HTERT RPE-1 (cell line): ENCODE data around the gene NME3.

Source experiments
- in situ Hi-C: fragments of 300-500 bp; cut with MboI; formaldehyde crosslinking; loops from 4 replicates; pipeline ENCODE4 v1.14.3; 2020; ENCODE audit warnings: low sequenced_read_pairs

NME3 gene

GRCh38 chr16:1794221-1794871 lies 23.0 kb upstream of the NME3 start:
- in situ Hi-C loops, result no loop called here

- in situ Hi-C loops, result no loop called here
Observed at GRCh38 chr16:1793578-1794220, 22.4 kb upstream of the NME3 start, which contains the start of gene IGFALS. IGFALS (minus strand) TSS chr16:1793705; CDS start chr16:1793652, 53 bp downstream.

- in situ Hi-C loops, result no loop called here
Observed at GRCh38 chr16:1792836-1793577, 21.7 kb upstream of the NME3 start.

GRCh38 chr16:1791943-1792812 lies 20.8 kb upstream of the NME3 start:
- in situ Hi-C loops, result no loop called here

GRCh38 chr16:1791256-1791942 lies 20.1 kb upstream of the NME3 start:
- in situ Hi-C loops, result no loop called here

- in situ Hi-C loops, result no loop called here
Observed at GRCh38 chr16:1790611-1791255, 19.4 kb upstream of the NME3 start.

- in situ Hi-C loops, result no loop called here
Observed at GRCh38 chr16:1790261-1790610, 18.9 kb upstream of the NME3 start.

GRCh38 chr16:1789643-1790045 lies 18.3 kb upstream of the NME3 start:
- in situ Hi-C loops, result no loop called here

- in situ Hi-C loops, result no loop called here
Observed at GRCh38 chr16:1788708-1789100, 17.4 kb upstream of the NME3 start.

- in situ Hi-C loops, result no loop called here
Observed at GRCh38 chr16:1788095-1788707, 16.9 kb upstream of the NME3 start.

- in situ Hi-C loops, result no loop called here
Observed at GRCh38 chr16:1787322-1788094, 16.2 kb upstream of the NME3 start.

- in situ Hi-C loops, result no loop called here
Observed at GRCh38 chr16:1787056-1787321, 15.6 kb upstream of the NME3 start.

- in situ Hi-C loops, result no loop called here
Observed at GRCh38 chr16:1786242-1787055, 15.1 kb upstream of the NME3 start.

GRCh38 chr16:1785846-1786170 lies 14.5 kb upstream of the NME3 start:
- in situ Hi-C loops, result no loop called here

GRCh38 chr16:1784977-1785845 lies 13.9 kb upstream of the NME3 start:
- in situ Hi-C loops, result no loop called here

- in situ Hi-C loops, result no loop called here
Observed at GRCh38 chr16:1782408-1783264, 11.3 kb upstream of the NME3 start, which contains the start of the genes NUBP2 and SPSB3. NUBP2 (plus strand) TSS chr16:1782960; CDS start chr16:1783021, 61 bp downstream. SPSB3 (minus strand) TSS chr16:1782571; CDS start chr16:1781483, 1,088 bp downstream.
